Stimulated activated CD4-positive, alpha-beta T cell treated with anti-CD3 and anti-CD28 coated beads, Interleukin-12 subunit alpha, Interleukin-12 subunit beta, amount 100 ng/mL, for 4 hours (primary cell): Measurements from ENCODE around the gene SHD.

Experiments used
- DNase-seq: peaks from one replicate; pipeline ENCODE4 v3.0.0-alpha.2; 2020

Gene SHD

DNA sequence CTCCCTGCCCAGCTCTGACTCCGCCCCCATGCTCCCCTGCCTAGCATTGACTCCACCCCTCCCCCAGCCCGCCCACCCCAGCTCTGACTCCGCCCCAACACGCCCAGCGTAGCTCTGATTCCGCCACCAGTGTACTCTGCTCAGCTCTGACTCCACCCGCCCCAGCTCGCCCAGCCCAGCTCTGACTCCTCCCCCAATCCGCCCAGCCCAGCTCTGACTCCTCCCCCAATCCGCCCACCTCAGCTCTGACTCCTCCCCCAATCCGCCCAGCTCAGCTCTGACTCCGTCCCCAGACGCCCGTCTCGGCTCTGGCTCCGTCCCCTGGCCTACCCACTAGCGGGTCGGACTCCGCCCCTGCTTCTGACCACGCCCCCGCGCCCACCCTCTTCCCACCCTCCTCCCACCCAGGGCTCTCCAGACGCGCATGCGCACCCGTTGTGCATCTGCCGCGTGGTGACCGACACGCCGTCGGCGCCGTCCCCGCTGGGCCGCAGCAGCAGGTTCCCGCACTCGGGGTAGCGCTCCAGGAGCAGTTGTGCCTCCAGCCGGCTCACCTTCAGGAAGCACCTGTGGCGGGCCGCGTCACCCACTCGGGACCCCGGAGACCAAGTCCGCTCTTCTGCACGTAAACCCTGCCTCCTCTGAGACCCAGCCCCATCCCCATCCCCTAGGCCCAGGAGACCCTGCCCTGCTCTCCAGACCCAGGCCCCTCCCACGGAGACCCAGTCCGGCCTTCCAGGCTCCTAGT, 49.4 kb downstream of the SHD start:
- DNase-seq = peak; percentile 99

DNA sequence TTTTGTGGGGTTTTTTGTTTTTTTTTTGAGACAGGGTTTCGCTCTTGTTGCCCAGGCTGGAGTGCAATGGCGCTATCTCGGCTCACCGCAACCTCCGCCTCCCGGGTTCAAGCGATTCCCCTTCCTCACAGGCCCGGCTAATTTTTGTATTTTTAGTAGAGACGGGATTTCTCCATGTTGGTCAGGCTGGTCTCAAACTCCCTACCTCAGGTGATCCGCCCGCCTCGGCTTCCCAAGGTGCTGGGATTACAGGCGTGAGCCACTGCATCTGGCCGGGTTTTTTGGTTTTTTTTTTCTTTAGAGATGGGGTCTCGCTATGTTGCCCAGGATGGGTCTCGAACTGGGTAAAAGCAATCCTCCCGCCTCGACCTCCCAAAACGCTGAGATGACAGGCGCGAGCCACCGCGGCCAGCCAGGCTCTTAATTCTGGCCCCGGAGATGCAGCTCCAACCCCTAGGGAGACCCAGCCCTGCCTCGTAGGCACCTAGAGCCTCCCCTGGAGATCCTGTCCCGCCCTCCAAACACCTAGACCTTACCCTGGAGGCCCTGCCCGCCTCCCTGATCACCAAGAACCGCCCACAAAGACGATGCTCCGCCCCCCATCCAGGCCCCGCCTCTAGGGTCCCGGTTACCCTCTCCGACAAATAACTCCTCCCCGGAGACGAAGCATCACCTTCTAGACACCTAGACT, 50.1 kb downstream of the SHD start:
- peak; percentile 61 for DNase-seq

DNA sequence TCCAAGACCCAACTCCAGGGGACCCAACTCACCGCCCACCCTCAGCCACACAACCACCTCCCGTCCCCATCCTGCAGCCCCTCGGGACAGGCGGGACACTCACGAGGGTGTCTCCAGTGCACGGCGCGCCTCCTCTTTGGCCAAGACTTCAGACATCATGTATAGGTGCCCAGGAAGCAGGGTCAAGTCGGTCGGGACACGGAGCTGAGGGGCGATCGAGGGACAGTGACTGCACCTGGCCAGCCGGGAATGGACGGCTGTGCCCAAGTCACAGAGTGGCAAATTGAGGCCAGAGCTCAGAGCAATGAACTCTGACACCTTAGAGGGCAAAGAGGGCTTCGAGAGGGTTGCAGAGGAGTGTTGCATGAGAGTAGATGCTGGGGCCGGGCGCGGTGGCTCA, 50.8 kb downstream of the SHD start:
- no peak for DNase-seq

DNA sequence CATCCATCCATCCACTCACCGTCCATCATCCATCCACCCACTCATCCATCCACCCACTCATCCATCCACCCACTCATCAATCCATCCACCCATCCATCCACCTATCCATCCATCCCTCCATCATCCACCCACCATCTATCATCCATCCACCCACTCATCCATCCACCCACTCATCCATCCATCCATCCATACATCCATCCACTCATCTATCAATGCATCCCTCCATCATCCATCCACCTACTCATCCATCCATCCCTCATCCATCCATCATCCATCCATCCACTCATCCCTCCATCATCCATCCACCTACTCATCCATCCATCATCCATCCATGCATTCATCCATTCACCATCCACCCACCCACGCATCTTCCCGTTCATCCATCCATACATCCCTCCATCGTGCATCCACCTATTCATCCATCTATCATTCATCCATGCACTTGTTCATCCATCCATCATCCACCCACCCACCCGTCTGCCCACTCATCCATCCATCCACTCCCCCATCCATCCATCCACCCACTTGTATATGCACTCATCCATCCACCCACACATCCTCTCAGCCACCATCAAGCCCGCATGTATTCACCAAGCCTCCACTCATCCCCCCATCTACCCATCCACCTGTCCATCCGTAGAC, 56.0 kb downstream of the SHD start:
- DNase-seq = no peak

DNA sequence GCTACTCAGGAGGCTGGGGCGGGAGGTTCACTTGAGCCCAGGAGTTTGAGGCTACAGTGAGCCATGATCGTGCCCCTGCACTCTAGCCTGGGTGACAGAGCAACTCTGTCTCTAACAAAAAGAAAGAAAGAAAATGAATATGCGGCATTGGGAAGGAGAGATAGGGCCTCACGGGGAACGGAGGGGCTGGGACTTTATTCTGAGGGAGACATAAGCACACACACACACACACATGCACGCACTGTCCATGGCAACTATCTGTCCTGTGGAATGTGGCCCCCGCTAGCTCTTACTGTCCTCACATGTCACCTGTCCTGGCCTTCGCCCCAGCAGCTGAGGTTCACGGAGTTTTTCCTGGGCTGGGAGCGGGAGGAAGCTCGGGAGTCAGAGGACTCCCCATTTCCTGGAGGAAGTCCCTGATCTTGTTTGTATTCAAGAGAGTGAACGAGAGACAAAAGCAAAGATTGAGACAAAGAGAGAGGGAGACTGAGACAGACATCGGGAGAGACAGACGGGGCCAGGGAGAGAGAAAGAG, 58.9 kb downstream of the SHD start:
- no peak for DNase-seq

DNA sequence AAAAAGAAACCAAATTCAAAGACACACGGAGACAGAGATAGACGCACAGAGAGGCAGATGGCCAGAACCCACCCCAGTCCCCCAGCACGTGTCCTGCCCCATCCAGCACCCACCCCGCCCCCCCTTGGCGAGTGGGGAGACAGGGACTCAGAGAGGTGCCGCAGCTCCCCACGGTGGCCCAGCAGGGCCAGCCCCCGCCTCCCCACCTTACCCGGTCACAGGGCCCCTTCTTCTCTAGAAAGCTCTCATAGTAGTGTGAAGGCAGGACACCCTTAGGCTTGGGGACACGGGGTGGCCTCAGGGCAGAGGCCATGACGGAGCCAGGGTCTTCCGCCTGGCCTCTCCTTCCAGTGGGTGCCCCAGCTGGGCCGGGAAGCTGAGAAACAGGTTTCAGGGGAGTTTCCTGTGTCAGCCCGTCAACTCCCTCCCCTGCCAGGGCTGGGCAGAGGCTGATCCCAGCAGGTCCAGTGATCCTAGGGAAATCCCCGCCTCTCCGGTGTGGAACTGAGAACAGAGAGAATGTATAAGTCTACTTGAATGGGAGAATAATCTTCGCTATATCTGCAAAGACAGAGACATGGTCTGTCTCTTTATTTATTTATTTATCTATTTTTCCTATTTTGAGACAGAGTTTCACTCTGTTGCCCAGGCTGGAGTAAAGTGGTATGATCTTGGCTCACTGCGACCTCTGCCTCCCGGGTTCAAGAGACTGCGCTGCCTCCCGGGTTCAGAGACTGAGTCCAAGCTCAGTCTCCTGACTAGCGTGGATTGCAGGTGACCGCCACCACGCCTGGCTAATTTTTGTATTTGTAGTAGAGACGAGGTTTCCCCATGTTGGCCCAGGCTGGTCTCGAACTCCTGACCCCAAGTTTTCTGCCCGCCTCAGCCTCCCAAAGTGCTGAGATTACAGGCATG, 59.6 kb downstream of the SHD start, which contains the start of gene STAP2:
Gene STAP2 (minus strand): TSS at position 387 of the 915 bp plus-strand sequence. CDS start 74 bp downstream, at position 313.
- no peak for DNase-seq
